HG03064 (cell line): ENCODE data around the gene UMODL1.

ENCODE experiments used
- ATAC-seq: cut with Tn5 transposase; IDR thresholded peaks from one replicate; pipeline ENCODE4 v1.9.1; 2021; ENCODE audit warnings: low read depth; ENCODE audit not compliant: unreplicated experiment

The UMODL1 gene

DNA sequence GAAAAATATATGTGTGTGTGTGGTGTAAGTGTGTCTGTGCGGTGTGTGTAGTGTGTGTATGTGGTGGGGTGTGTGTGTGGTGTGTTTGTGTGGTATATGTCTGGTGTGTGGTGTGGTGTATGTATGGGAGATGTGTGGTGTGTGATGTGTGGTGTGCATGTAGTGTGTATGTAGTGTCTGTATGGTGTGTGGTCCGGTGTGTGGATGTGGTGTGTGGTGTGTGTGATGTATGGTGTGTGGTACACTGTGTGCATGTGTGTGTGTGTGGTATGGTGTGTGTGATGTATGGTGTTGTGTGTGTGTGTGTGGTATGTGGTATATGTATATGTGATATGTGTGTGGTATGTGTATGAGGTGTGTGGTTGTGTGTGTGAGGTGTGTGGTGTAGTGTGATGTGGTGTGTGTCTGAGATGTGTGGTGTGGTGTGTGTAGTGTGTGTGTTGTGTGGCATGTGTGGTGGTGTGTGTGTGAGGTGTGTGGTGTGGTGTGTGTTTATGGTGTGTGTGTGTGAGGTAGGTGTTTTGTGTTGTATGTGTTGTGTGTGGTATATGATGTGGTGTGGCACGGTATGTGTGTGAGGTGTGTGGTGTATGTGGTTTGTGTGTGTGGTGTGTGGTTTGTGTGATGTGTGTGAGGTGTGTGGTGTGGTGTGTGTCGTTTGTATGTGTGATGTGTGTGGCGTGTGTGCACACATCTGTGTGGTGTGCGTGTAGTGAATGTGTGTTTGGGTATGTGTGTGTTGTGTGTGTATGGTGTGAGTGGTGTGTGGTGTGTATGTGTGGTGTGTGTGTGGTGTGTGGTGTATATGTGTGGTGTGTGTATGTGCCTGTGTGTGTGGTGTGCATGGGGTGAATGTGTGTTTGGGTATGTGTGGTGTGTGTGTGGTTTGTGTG lies 112.5 kb downstream of the UMODL1 start:
- ATAC-seq, result no peak

GRCh38 chr21:42186591-42186990 lies 115.5 kb downstream of the UMODL1 start:
- no peak for ATAC-seq

GRCh38 chr21:42187976-42188653 lies 117.0 kb downstream of the UMODL1 start:
- ATAC-seq, result peak; percentile 96

DNA sequence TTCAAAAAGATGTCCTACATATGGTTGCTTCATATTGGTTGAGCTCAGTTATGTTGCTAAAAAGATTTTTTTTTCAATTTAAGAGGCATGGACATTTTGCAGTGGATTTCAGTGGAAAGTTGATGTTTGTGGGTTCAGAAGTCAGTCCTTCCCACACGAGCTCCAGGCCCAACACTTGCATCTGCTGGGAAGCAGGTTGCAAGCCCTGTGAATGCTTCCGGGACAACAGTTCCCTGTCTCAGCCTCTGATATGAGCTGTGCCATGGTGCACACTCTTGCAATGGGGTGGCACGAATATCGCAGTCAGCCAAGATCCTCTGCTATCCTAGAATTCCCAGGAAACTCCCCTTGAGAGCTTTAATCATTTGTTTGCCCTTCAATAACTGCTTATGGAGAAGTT lies 117.5 kb downstream of the UMODL1 start:
- ATAC-seq, result no peak

DNA sequence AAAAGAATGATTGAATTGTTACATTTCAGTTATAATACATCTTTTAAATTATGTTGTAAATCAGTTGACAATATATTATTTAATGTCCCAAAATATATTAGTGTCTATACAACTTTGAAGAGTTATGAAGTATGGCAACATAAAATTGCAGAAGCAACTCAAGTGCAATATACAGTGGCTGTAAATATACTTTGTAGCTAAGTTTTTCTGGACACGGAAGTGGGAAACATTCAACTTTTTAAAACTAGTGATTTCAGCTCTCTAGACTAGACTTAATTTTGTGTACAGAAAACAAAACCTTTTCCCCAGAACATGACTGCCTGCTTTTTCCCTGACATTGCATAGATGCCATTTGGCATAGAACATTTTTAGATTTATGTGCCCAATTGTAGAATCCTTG lies 118.3 kb downstream of the UMODL1 start:
- no peak for ATAC-seq

DNA sequence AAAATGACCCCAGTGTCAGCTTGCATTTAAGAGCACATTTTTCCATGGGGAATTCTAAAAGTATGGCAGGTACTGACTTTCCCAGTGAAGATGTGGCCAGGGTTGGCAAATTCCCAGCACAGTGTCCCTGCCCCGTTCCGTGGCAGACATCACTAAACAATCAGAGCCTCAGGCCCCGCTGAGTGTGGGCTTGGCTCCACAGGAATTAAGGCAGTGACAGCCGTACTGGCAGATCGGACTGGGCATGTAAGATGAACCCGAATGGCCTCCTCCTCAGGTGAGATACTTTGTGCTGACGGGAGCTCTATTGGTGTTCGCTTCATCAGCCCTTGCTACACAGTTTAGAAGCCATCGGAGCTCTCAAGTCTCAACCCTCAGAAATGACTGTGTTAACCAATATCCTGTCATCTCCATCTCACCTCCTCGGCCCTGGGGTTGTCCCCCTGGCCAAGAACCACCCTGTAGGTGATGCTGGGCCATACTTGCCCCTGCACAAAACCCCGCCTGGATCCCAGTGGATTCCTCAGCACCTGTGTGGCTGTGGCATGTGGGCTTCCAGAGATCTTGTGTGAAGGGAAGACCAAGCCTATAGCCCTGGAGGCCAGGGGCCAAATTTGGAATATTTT lies 118.9 kb downstream of the UMODL1 start:
- ATAC-seq, result no peak

DNA sequence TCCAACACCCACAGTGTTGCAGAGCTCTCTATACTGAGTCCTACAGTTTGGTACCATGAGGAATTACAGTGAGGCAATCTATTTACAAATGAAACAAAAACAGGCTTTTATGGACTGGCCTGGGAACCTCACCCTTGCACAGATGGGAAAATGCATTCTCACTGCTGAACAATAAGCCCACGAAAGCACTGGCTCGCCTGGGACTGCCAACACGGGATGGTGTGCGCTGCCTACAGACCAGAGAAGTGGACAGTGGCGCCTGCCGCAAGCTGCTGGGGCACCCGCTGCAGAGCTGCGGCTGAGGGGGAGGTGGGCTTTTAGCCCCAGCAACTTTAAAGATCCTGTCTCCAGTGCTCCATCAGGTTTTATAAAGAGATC lies 119.4 kb downstream of the UMODL1 start:
- ATAC-seq, result no peak

DNA sequence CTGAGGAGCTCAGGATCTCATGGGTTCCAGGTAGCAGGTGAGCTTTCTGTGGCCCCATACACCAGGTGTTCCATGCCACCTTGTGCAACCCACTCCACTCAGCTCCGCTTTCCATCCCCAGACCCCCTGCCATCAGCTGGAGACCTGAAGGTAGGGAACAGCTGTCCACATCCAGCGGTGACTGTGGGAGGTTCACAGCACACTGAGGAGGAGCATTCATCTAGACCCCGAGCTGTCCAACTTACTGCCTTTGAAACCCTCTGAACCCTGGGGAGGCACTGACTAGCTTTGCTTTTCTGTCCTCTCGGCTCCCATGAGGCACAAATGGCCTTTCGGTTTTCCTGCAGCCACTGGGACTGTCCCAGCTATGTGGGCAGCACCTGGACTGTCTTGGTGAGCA lies 119.9 kb downstream of the UMODL1 start:
- no peak for ATAC-seq

DNA sequence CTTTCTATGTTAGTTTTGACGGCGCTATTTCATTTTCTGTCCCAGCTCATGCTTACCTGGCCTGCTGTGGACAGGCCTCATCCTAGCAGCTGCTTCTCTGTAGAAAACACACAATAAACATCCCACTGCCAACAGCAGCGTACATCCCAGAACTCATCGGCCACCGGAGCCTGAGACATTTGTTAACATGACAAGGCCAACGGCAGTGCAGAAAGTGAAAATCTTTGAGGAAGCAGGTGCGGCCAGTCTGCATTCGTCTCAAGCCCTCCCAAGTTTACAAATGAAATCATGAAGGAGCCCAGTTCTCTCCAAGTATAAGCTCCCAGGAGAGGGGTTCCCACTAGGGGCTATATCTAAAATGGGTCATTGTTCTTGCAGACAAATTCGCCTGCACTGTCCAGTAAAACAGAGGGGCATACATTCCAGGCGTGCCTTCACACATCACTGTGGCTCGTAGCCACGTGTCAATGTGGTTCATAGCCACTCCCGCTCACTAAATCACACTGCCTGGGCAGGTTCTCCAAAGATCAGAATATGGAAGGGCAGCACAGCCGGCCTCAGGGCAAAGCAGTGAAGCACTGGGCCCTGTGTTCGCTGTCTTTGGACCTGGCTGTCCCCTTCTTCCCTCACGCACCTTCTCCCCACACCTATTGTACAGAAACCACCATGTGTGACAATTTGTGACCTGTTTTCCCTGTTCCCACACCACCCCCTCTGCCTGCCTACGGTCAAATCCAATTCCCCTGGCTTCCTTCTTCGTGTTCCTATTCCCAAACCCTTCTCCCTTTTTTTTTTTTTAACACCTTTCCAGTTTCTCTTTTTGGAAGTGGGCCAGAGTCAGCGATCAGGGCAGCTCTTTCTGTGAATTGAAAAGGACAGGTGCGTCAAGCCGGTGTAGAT lies 120.8 kb downstream of the UMODL1 start:
- ATAC-seq, result no peak
